ENCODE data around the gene HEG1. TPM values are rescaled to one million over a fixed set of nuclear protein-coding genes. Genes with fewer than 3 reads are reported as not detected.
A peak's percentile ranks its signal among the peaks of the same experiment; 100 is the strongest.

Gene HEG1
- total and polyA plus RNA-seq, 7 donors = 0.92 to 61.6 (median 24.5) TPM

- WGBS, 2 donors = 97% methylated on average over 5 of the region's 5 CpGs
- intact Hi-C loops (cut with DNase I) = no loop called here
- no peaks in the 10 kb centered on the region for H3K4me1 ChIP-seq
- TF ChIP-seq POLR2A (IDR thresholded peaks at IDR 0.05) (no peak), POLR2AphosphoS5 (IDR thresholded peaks at IDR 0.05) (no peak), EP300 (IDR thresholded peaks at IDR 0.05) (no peak)
- TF ChIP-seq, protein P1, sequence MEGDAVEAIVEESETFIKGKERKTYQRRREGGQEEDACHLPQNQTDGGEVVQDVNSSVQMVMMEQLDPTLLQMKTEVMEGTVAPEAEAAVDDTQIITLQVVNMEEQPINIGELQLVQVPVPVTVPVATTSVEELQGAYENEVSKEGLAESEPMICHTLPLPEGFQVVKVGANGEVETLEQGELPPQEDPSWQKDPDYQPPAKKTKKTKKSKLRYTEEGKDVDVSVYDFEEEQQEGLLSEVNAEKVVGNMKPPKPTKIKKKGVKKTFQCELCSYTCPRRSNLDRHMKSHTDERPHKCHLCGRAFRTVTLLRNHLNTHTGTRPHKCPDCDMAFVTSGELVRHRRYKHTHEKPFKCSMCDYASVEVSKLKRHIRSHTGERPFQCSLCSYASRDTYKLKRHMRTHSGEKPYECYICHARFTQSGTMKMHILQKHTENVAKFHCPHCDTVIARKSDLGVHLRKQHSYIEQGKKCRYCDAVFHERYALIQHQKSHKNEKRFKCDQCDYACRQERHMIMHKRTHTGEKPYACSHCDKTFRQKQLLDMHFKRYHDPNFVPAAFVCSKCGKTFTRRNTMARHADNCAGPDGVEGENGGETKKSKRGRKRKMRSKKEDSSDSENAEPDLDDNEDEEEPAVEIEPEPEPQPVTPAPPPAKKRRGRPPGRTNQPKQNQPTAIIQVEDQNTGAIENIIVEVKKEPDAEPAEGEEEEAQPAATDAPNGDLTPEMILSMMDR (IDR thresholded peaks at IDR 0.05) = no peak
- H3K9me3 ChIP-seq = no peaks in the 10 kb centered on the region
- H3K27me3 ChIP-seq = no peaks in the 10 kb centered on the region
- no peak overlapping the region for H3K27ac ChIP-seq
- no peak for DNase-seq
- no peak overlapping the region for H3K4me3 ChIP-seq
- no peaks in the 10 kb centered on the region for H3K36me3 ChIP-seq
Observed at GRCh38 chr3:124938896-124939295, 116.9 kb downstream of the HEG1 start.

DNA sequence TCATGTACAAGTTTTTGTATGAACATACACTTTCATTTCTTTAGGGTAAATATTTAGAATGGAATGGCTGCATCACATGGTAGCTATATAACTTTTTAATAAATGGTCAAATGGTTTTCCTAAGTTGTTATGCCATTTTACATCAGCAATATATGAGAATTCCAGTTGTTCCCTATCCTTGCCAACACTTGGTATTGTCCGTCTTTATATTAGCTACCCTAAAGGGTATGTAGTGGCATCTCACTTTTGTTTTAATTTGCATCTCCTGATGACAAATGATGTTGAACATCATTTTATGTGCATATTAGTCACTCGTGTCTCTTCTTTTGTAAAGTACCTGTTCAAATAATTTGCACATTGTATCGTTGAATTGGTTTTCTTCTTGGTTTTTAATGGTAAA is 118.7 kb downstream of the HEG1 start:
- no peak for TF ChIP-seq EP300 (IDR thresholded peaks at IDR 0.05)
- TF ChIP-seq POLR2A (IDR thresholded peaks at IDR 0.05) = no peak
- TF ChIP-seq, protein P1 (IDR thresholded peaks at IDR 0.05) = no peak
- no peak for TF ChIP-seq POLR2AphosphoS5 (IDR thresholded peaks at IDR 0.05)
- Histone ChIP-seq H3K27me3 (no peaks in the 10 kb centered on the region), H3K4me1 (no peaks in the 10 kb centered on the region), H3K27ac (no peak overlapping the region), H3K36me3 (no peaks in the 10 kb centered on the region), H3K4me3 (no peak overlapping the region), H3K9me3 (no peaks in the 10 kb centered on the region)
- intact Hi-C loops (cut with DNase I) = no loop called here
- no peak for DNase-seq
- WGBS, 2 donors = 95 to 96% methylated on average over 3 of the region's 3 CpGs

- DNase-seq = no peak
- 13 to 65% methylated on average over 5 of the region's 5 CpGs for WGBS, 2 donors
- intact Hi-C loops (cut with DNase I) = no loop called here
- H3K36me3 ChIP-seq = no peaks in the 10 kb centered on the region
- no peaks in the 10 kb centered on the region for H3K27me3 ChIP-seq
- H3K4me3 ChIP-seq = no peak overlapping the region
- H3K9me3 ChIP-seq = no peaks in the 10 kb centered on the region
- TF ChIP-seq EP300 (IDR thresholded peaks at IDR 0.05) (no peak), POLR2A (IDR thresholded peaks at IDR 0.05) (no peak), POLR2AphosphoS5 (IDR thresholded peaks at IDR 0.05) (no peak)
- TF ChIP-seq, protein P1 (IDR thresholded peaks at IDR 0.05) = no peak
- no peak overlapping the region for H3K27ac ChIP-seq
- no peaks in the 10 kb centered on the region for H3K4me1 ChIP-seq
Observed at GRCh38 chr3:124935794-124936542, 119.8 kb downstream of the HEG1 start.

- no peak for DNase-seq
- Histone ChIP-seq H3K36me3 (no peaks in the 10 kb centered on the region), H3K4me1 (no peaks in the 10 kb centered on the region), H3K27me3 (no peaks in the 10 kb centered on the region), H3K4me3 (no peak overlapping the region), H3K27ac (no peak overlapping the region), H3K9me3 (no peaks in the 10 kb centered on the region)
- intact Hi-C loops (cut with DNase I) = no loop called here
- no peak for TF ChIP-seq POLR2AphosphoS5 (IDR thresholded peaks at IDR 0.05)
- no peak for TF ChIP-seq EP300 (IDR thresholded peaks at IDR 0.05)
- TF ChIP-seq POLR2A (IDR thresholded peaks at IDR 0.05) = no peak
- TF ChIP-seq, protein P1 (IDR thresholded peaks at IDR 0.05) = no peak
Observed at GRCh38 chr3:124935264-124935663, 120.5 kb downstream of the HEG1 start.

- Histone ChIP-seq H3K36me3 (no peaks in the 10 kb centered on the region), H3K4me3 (peak within 1 kb of the TSS in 1 of 4 donors; percentile 2), H3K9me3 (no peaks in the 10 kb centered on the region), H3K27me3 (no peaks in the 10 kb centered on the region), H3K27ac (no peak within 1 kb of the TSS), H3K4me1 (no peaks in the 10 kb centered on the region)
- WGBS, 2 donors = 19 to 72% methylated on average over 5 of the region's 5 CpGs
- no peak for DNase-seq
- intact Hi-C loops (cut with DNase I) = no loop called here
- TF ChIP-seq POLR2A (IDR thresholded peaks at IDR 0.05) = peak in 1 of 2 donors; percentile 69
- TF ChIP-seq, protein P1 (IDR thresholded peaks at IDR 0.05) = no peak
- peak in 1 of 4 donors; percentile 68 for TF ChIP-seq POLR2AphosphoS5 (IDR thresholded peaks at IDR 0.05)
Observed at GRCh38 chr3:124934577-124934976, 121.2 kb downstream of the HEG1 start, which contains the start of gene MUC13. TSS of gene MUC13 (minus strand) at chr3:124934751. CDS start at chr3:124934712, 39 bp downstream.

Measured in sigmoid colon (tissue), 7 donors.